Central memory CD4-positive, alpha-beta T cell (primary cell): ENCODE data around the gene HRH2.
"Not testable (repeated sequence)": the region's sequence is repeated elsewhere in the genome, so short reads cannot be mapped to it uniquely, and the experiment has no call there.

ENCODE experiments used
- DNase-seq: peaks from one replicate; pipeline ENCODE4 v3.0.0; 2022

The HRH2 gene

DNA sequence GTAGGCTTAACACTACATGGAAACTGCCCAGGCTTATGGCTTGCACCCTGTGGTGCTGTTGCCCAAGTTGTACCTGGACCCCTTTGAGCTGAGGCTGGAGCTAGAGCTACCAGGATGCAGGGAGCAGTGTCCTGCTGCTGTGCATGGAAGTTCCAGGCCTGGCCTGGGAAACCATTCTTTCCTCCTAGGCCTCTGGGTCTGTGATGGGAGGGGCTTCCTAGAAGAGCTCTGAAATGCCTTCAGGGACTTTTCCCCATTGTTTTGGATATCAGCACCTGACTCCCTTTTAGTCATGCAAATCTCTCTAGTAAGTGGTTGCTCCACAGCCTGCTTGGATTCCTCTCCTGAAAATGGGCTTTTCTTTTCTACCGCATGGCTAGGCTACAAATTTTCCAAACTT lies 7.9 kb upstream of the HRH2 start:
- DNase-seq = no peak

DNA sequence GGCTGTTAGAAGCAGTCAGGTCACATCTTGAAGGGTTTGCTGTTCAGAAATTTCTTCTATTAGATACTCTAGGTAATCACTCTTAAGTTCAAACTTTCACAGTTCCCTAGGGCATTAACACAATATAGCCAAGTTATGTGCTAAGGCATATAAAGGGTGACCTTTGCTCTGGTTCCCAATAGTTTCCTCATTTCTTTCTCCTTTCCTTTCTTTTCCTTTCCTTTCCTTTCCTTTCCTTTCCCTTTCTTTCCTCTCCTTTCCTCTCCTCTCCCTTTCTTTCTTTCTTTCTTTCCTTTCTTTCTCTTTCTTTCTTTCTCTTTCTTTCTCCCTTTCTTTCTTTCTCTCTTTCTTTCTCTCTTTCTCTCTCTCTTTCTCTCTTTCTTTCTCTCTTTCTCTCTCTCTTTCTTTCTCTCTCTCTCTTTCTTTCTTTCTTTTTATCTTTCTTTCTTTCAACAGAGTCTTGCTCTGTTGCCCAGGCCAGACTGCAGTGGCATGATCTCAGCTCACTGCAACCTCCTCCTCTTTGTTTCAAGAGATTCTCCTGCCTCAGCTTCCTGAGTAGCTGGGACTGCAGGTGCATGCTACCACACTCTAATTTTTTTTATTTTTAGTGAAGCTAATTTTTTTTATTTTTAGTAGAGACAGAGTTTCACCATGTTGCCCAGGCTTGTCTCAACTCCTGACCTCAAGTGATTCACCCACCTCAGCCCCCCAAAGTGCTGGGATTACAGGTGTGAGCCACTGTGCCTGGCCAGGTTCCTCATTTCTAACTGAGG lies 7.3 kb upstream of the HRH2 start:
- not testable (repeated sequence) for DNase-seq

DNA sequence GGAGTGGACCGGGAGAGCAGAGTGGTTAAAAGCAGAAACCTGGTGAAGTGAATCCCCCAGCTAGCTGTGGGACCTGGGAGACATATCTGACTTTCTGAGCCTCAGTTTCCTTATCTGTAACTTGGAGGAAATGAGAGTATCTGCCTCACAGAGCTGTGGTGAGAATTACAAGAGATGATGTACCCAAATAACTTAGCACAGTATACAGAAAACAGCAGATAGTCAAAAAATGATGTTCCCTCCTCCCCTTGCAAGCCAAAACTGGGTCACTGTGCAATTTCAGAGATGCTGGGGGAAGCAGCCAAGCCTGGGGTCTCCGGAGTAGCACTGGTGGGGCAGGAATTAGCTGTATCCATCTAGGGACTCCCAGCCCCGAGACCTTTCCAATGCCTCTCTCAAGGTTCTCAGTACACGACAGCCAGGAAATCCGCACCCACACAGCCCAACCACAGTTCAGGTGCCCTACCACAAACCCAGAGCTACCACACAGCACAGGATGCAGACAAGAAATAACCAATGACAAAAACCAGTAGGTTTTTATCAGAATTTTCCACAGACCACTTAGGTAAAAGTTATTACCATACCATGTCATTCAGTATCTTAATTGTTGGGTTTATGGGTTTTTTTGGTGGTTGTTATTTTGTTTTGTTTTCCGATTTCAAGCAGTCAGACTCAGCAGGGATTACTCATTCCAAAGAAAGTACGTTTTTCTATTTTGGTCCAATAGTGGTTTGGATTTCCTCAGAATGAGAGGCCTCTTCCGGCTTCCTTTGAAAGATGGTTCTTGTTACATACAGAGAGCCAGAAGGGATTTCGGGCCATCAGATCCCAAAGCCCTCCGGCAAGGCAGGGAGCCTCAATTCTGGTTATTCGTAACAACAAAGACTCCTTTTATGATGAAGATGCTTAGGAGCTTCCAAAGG lies 4.9 kb upstream of the HRH2 start:
- peak; percentile 85 for DNase-seq

DNA sequence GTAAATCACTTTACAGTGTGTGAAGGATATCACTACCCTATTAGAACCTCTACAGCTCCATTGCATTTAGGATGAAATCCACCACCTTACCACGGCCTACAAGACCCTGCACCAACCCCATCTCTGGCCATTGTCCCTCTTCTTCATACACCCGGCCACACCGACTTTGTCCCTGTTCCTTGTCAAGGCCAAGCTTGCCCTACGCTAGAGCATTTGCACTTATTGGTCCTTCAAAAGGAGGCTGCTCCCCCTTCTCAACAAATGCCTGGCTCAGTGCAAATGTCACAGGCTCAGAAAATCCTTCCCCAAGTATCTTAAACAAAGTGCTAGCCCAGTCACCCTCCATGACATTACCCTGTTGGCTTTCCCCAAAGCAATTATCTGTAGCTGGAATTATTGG lies 4.1 kb upstream of the HRH2 start:
- no peak for DNase-seq

DNA sequence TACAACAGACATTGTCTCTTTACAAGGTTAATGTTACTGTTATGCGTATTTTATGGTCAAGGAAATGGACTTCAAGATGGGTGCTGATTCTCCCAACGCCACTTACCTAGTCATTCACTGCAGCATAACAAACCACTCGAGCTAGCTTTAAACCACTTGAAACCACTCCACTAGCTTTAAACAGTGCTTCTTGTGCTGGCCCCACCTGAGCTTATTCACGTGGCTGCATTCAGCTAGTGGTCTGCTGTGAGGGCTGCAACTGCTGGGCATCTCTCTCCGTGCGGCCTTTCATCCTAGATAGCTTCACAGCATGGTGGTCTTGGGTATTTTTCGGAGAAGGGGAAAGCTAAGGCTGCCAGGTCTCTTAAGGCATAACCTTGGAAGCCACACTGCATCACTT lies 3.5 kb upstream of the HRH2 start:
- DNase-seq = no peak

DNA sequence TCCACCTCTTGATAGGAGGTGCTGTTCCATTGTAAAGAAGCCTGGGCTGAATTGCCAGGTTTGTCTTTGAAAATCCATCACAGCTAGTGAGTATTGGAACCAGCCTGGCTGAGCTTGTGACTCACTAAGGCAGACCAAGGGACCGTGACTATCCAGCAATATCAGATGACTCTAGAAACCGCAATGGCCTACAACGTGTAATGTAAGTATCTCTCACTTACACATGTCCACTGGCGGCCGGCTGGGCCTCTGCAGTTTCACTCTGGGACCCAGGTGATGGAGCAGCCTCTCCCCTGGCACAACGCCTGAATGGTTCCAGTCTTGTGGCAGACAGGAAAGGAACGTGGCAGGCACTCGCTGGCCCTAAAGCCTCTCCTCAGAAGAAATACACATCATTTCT lies 3.1 kb upstream of the HRH2 start:
- DNase-seq = no peak

DNA sequence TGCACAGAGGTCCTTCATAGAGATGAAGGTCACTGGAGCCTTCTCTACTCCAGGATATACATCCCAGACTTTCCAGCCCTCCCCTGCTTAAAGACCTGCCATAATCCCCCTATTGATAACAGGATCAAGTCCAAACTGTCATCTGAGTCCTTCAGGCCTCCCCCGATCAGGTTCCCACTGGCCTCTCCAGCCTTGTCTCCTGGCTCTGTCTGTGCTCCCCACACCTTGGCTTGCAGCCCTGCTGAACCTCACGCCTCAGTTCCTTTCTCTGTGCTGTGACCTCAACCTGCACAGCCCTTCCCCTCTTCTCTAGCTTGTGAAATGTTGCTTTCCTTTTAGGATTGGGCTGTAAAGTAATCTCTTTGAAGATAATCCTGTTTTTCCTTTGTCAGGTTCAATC lies 2.5 kb upstream of the HRH2 start:
- no peak for DNase-seq

DNA sequence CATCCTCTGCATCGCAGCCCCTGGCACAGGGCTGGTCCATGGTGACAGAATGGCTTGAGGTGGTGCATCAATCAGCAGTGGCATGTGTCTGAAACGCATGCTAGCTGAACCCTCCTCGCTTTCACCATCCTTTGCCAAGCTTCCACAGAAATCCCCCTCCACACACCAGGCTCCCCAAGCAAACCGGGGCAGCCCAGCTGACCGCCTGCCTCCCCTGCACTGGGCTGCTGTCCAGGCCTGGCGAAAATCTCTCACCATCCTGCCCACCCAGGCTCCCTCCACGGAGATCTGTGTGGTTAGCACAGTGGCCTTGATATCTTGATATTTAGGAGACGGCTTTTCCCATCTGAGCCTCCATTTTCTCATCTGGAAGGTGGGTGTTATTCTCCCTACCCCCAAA lies 905 bp upstream of the HRH2 start:
- DNase-seq = no peak

DNA sequence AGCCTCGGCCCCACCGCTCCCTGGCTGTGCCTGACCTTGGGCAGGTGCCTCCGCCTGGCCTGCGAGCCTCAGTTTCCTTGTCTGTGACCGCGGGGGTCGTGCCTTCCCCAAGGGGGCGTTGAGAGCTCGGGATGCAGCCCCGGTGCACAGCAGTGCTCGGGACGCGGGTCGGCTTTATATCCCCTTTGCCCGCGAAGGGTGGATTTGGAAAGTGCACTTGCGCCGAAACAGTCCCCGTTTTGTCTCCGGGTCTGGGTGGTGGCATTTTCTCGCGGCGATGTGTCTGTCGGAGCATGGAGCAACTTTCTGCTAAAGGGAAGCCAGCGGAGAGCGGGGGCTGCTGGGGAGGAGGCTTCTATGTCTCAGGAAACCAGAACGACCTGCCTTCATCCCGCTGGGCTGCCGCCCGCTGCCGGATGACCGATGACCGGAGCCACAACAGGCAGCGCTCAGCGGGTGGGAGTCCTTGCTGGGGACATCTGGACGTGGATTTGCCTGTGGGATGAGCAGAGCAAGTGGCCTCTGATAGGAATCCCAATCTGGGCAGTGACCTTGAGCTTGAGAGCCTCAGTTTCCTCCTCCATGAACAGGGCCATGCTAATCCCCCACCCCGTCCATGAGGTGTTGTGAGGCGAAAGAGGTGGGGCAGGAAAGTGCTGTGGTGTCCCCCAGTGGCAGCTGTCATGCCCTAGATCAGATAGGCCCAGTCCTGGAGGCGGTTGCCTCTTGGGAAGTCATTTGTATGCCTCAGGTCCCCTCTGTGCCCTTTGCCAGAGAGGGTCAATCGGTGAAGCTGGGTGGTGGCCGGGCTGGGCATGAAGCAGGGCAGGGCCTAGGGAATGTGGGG lies 651 bp downstream of the HRH2 start:
- DNase-seq = peak; percentile 12

DNA sequence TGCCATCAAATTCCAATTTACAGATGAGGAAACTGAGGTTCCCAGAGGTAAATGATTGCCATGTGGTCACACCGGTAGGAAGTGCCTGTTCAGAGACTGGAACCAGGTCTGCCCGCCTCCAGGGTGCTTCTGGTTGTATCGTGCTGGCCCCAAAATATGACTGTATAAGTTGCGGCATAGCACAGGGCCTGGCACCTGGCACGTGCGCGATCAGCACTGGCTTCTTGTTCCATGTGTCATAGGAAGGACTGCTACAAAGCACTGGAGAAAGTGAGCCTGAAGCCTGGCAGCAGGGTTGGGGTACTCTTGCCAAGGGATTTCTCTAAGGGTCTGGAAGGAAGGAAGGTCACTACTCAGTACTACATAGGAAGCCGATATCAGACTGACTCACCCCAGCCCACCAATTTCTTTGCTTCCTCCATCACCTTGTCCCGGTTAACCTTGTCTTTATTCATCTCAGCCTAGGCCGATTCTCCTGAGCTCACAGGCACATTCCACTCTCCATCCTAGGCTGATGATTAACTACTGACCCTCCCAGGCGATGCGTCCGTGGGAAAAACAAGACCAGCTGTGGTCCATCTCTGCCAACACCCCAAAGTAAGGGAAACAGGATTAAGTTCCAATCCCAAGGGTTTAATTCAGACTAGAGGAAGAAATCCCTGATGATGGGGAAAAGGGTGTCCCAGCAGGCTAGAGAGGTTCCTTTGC lies 1.8 kb downstream of the HRH2 start:
- no peak for DNase-seq

DNA sequence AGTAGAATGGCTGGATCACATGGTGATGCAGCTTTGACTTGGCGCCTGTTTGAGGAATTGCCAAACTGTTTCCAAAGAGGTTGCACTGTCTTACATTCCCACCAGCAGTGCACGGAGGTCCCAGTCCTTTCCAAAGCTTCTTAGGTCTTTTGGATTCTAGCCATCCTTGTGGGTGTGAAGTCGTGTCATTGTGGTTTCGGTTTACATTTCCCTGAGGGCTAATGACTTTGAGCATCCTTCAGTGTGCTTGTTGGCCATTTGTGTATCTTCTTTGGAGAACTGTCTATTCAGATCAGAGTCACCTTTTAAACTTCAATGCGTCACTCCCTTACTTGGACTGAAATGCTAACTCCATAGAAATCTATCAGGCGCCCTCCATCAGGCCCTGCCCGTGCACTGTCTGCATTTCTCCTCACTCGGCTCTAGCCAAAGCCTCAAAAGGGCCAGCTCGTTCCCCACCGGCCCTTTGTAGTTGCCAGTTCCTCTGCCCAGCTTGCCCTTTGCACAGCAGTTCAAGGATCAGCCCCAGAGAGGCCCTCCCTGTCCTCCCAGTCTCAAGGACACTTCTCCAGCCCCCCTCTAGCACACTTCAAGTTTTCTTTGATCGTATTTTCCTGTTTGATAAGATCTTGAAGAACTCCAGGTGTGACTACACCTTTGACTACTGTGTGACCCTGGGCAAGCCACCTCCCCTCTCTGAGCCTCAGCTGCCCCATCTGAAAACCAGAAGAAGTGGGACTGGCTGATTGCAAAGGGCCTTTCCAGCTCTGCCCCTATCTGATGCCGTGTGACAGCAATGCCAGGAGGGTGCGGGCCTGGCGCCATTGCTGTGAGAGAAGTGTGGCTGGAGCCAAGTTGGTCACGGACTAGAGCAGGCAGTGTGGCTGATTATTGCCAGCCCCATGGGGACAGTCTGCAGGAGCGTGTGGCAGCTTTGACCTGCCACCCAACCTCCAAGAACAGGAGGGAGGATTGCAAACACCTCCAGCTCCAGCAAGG lies 5.6 kb downstream of the HRH2 start:
- no peak for DNase-seq

DNA sequence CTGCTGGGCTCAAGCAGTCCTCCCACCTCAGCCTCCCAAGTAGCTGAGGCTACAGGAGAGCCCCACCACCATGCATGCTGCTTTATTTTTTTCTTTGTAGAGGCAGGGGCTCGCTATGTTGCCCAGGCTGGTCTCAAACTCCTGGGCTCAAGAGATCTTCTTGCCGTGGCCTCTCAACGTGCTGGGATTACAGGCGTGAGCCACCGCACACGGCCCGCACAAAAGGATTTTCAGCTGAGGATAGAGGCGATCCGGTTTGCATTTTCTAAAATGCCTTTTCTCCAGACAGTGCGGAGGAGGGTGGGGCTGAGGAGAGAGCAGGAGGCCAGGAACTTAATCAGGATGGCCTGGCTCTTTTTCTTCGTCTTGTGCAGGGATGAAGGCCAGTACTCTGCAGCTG lies 6.9 kb downstream of the HRH2 start:
- no peak for DNase-seq

DNA sequence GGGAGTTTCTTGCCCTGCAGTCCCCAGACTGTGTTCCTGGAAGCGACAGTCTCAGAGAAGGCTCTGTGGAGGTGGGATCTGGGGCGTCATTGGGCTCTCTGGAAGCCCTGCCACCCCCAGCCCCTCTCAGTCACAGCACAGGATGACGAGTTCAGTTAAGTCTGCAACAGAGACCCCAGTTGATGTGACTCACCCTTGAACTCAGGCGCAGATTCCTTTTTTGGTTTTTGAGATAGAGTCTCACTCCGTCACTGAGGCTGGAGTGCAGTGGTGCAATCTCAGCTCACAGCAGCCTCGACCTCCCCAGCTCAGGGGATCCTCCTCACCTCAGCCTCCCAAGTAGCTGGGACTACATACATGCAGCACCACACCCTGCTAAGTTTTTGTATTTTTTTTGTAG lies 8.3 kb downstream of the HRH2 start:
- no peak for DNase-seq

DNA sequence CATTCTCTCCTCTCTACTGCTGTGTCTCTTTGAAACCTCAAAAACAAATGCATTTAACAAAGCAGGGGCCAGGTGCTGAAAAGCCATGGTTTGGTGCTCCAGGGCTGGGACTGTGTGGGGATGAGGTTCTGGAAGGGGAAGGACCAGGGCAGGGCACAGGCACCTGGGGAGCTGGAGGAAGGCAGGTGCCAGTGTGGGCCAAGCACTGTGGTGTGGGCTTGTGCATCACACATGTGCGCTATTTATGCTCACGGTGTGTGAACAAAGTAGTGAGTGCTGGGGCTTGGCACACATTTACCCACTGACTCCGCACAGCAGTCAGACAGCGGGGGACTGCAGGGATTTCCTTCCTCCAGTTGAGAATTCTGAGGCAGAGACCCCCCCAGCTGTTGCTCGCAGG lies 10.1 kb downstream of the HRH2 start:
- no peak for DNase-seq

DNA sequence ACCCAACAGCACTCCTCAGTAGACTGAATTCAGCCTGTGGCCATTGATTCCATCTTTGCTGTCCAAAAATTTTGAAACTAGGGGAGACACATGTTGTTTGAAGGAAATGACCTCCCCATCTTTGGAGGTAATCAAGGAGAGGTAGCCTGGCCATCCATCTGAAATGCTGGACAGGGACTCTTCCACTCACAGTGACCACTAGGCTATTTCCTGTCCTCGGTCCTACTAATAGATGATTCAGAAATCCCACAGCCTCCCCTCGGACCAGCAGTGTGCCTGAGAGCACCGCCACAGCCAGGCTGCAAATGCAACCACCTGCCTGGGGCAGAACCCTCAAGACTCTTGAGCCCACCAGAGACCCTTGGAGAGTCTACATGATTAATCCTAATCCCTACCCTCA lies 12.5 kb downstream of the HRH2 start:
- no peak for DNase-seq

DNA sequence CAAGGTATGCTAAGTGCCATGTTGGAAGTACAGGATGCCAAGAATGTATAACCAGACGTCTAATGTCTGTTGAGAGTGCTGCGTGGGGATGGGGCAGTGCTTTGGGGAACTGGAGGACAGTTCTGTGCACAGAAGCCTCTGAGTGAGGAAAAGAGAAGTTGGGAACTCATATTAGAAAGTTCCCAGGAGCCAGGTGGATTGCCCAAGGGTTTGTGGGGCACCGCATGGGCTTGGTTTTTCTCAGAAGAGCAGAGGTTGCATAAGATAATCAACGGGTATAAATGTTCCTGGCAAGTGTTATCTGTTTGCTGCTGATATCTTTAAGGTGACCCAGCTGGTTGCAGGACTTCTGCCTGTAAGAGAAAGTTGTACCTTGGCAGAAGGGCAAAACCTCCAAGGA lies 13.1 kb downstream of the HRH2 start:
- no peak for DNase-seq

DNA sequence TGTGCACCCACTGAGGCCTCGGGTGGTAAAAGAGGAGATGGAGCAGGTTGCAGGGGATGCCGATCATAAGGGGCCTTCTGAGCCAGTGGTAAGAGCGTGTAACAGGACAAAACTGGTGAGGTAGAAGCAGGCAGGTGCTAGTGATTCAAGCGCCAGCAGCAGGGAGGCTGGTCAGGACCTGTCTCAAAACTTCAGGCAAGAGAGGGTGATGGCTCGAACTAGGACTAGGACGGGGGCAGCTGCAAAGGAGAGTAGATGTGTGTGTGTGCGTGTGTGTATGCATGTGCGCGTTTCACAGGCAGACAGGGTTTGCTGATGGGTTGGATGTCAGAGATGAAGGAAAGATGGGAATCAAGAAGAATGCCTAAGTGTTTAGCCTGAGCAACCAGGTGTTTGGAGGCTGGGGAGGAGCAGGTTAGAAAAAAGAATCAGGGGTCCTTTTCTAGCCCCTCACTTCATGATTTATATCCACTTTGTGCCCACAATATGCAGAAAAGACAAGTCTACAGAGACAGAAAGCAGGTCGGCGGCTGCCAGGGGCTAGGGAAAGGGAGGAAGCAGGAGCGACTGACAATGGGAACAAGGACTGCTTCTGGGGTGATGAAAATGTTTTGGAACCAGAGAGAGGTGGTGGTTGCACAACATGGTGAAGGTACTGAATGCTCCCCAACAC lies 15.2 kb downstream of the HRH2 start:
- DNase-seq = no peak

DNA sequence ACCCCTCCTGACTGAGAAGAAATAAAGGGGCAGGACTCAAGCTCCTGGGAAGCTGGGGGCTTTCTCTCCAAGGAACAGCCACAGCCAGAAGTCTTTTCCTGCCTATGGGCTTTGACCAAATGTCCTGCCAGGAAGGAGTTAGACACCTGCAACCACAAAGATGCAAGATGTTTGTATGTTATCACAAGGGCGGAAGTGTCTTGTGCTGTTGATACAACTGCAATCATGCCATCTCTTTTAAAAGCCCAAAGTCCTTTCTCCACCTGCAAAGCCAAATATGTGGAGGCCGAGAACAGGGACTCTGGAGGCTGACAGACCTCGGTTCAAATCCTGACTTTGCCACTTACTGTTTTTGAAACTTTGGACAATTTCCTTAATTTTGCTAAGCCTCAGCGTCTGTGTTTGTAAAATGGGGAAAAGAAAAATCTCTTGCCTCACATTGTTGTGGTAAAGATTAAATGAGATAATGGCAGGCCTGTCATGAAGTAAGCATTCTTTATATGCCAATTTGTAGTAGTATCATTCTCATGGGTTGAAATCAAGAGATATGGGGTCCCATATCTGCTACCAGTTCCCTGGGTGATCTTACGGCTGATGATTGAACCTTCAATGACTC lies 17.0 kb downstream of the HRH2 start:
- no peak for DNase-seq

DNA sequence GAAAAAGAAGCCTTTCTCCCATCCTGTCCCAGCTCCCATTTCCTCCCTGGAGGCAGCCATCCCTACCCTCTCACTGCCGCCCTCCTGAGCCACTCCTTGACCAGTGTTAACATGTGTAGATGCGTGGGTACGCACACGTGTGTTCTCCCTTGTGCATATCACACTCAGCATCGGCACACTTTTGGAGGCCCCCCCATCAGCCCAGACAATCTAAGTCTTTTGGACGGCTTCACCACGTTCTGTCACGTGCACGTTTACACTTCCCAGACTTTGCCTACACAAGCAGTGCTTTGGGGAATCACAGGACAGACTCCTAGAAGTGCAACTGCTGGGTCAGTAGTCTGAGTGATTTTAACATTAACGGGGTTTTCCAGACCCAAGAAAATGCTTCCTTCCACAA lies 18.0 kb downstream of the HRH2 start:
- no peak for DNase-seq

DNA sequence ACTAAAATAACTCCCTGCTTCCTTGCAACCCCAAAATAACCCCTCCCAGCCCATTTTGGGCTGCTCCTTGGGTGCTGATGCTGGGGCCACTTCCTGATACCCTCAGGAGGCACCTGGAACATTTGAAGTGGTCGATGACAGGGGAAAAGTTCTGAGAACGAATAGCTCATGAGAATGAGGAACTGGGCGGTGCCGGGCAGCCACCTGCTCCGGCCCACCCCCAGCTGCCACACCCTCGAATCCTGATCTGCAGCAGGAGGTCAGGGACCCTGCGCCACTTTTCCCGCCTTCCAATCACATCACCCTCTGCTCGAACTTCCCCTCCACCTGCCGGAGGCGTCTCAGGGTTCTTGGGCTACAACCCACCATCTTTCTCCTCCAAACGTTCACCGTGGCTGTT lies 19.7 kb downstream of the HRH2 start:
- no peak for DNase-seq
